Mucosa of descending colon (tissue), 3 donors: ENCODE results near the gene IQCB1. TPM values are rescaled to one million over a fixed set of nuclear protein-coding genes. Genes with fewer than 3 reads are reported as not detected.
"Not testable (repeated sequence)": the region's sequence is repeated elsewhere in the genome, so short reads cannot be mapped to it uniquely, and the experiment has no call there.

Experiments
- ATAC-seq: fragments of 200-7000 bp; cut with Tn5 transposase; one replicate; pipeline ENCODE4 v1.9.1; 2020; ENCODE audit warnings: mild to moderate bottlenecking, moderate library complexity
- DNase-seq, 3 donors: peaks; one replicate each; pipeline ENCODE4 v3.0.0-alpha.2; 2020
- H3K36me3 ChIP-seq: fragments of 200-600 bp; one replicate; pipeline ENCODE4 v1.8.0; 2021; ENCODE audit warnings: low read depth, mild to moderate bottlenecking
- H3K4me1 ChIP-seq: fragments of 200-600 bp; one replicate; pipeline ENCODE4 v1.8.0; 2021; ENCODE audit warnings: low read depth, mild to moderate bottlenecking
- H3K4me3 ChIP-seq: fragments of 200-600 bp; one replicate; pipeline ENCODE4 v1.8.0; 2021; ENCODE audit warnings: mild to moderate bottlenecking
- H3K9me3 ChIP-seq: fragments of 200-600 bp; one replicate; pipeline ENCODE4 v1.8.0; 2021; ENCODE audit warnings: mild to moderate bottlenecking
- intact Hi-C, 2 donors: fragments of 100-400 bp; cut with DNase I in 1 of 2; cut with micrococcal nuclease in 1 of 2; formaldehyde crosslinking; loops; one replicate each; pipeline versions ENCODE4 v1.11.0 to v1.11.1; 2022; cut with DNase I, micrococcal nuclease
- total RNA-seq, 3 donors: library from RNA; stranded (reverse); fragmentation: NEBNext Ultra II Directional in 2 of 3; extraction: Animal tissue kit (Norgen Biotek cat#: 25700) in 2 of 3; gene quantifications; one replicate each; pipeline versions ENCODE4 v1.2.1 to v1.2.4, GENCODE V29; 2021 to 2023
- TF ChIP-seq, protein P1 (sequence below): fragments of 200-600 bp; IDR thresholded peaks from one replicate; pipeline ENCODE4 v1.8.0; 2022; ENCODE audit warnings: antibody characterized with exemption, mild to moderate bottlenecking
- donor health status: DM: no; HTN: no; CAD: no; lungs with moderate emphysema.
- donor health status: DM: no; HTN: no; CAD: no.
- donor health status: DM: no; HTN: yes; CAD: no.

The IQCB1 gene
- total RNA-seq, 3 donors from 2014 or later, result 14.5 to 25.1 (median 22.2) TPM

DNA sequence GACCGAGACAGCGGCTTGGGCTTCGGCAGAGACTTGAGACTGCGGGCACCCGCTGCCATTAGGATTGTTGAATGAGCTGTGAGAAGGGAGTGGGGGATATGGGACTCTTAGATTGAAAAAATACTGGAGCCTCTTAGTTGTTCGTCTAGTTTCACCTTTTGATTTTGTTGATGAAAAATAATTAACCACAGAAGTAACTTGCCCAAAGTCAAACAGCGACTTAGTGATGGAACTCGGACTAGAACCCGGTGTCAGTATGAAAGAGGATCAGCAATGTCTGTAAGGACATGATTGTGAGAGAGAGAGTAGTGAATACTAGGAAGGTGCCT is 84.8 kb downstream of the IQCB1 start:
- TF ChIP-seq, protein P1, sequence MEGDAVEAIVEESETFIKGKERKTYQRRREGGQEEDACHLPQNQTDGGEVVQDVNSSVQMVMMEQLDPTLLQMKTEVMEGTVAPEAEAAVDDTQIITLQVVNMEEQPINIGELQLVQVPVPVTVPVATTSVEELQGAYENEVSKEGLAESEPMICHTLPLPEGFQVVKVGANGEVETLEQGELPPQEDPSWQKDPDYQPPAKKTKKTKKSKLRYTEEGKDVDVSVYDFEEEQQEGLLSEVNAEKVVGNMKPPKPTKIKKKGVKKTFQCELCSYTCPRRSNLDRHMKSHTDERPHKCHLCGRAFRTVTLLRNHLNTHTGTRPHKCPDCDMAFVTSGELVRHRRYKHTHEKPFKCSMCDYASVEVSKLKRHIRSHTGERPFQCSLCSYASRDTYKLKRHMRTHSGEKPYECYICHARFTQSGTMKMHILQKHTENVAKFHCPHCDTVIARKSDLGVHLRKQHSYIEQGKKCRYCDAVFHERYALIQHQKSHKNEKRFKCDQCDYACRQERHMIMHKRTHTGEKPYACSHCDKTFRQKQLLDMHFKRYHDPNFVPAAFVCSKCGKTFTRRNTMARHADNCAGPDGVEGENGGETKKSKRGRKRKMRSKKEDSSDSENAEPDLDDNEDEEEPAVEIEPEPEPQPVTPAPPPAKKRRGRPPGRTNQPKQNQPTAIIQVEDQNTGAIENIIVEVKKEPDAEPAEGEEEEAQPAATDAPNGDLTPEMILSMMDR, result no peak
- DNase-seq (no peak), ATAC-seq (no peak)
- intact Hi-C loops, result no loop called here
- Histone ChIP-seq H3K4me1 (peaks cover 21% of the 10 kb centered on the region), H3K9me3 (no peaks in the 10 kb centered on the region), H3K4me3 (peak overlapping the region; percentile 62), H3K36me3 (no peaks in the 10 kb centered on the region)

DNA sequence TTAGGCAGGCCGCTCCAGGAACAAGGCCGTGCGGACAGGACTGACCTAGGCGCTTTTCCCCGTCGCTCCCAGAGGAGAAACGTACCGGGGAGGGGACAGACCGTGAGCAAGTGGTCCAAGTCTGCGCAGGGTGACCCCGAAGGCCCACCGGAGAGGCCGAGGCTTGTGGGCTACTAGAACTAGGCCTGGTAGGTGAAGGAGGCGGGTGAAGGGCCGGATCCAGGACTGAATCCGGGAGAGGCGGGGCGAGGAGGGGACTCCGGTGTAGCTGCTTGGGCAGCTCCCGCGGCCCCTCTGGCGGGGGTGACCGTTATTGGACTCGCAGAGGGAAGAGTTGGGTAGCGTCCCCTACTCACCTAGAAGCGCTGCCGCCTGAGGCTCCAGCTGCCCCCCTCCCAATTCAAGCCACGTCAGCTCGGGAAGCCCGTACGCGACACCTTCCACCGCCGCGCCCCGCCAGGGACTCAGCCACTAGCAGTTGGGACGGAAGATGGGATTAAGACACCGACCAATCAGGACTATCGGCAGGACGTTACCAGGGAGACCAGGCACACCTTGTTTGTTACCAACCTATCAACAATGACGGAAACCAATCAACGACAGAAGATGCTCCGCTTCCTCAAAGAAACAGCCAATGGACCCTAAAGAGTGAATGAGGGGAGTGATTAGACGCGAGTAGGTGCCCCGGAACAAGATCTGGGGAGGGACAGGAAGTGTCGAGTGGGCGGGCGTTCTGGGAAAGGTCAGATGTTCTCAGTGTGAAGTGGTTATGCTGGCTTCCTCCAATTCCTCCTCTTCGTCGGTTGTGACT is 85.4 kb downstream of the IQCB1 start, which contains the start of gene GOLGB1:
TSS of gene GOLGB1 (minus strand) at position 466 of the 811 bp plus-strand sequence. CDS start 18,770 bp downstream, outside the sequence.
- TF ChIP-seq, protein P1, result no peak
- Histone ChIP-seq H3K36me3 (no peaks in the 10 kb centered on the region), H3K9me3 (no peaks in the 10 kb centered on the region), H3K4me3 (peak within 1 kb of the TSS; percentile 62), H3K4me1 (peaks cover 21% of the 10 kb centered on the region)
- peak; percentile 97 for ATAC-seq
- intact Hi-C loops, result no loop called here
- DNase-seq, result peak; percentile 93 to 97 (median 95)

DNA sequence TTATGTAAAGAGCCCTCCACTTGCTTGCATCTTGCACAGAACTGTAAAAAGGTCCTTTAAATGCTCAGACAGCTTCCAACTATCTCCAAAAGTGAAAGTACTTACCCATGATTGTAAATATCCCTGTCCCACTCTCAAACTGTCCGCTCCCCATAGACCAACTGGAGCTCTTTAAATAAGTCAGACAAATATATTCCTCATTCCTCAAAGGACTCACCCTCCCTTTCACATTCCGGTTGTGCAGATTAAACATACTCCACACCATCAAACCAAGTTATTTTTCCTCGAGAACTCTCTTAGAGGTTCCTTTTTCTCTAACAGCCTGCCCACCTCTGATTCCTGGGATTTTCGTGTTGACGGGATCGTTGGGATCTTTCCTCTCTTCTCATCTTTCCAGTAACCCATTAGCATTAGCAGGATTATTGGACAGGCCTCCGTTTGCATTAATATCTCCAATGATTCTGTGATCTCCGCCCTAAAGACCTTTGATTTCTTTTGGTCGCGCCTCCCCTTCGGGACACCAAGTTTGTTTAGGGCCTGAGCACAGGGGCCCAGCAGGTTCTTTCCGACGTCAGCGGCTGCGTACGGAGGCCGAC is 86.1 kb downstream of the IQCB1 start:
- no peaks in the 10 kb centered on the region for H3K9me3 ChIP-seq
- ATAC-seq, result peak; percentile 77
- H3K4me1 ChIP-seq, result peaks cover 21% of the 10 kb centered on the region
- H3K4me3 ChIP-seq, result peak overlapping the region; percentile 62
- H3K36me3 ChIP-seq, result no peaks in the 10 kb centered on the region
- intact Hi-C loops, result no loop called here
- peak in 1 of 3 donors; percentile 82 for DNase-seq
- TF ChIP-seq, protein P1, result no peak

DNA sequence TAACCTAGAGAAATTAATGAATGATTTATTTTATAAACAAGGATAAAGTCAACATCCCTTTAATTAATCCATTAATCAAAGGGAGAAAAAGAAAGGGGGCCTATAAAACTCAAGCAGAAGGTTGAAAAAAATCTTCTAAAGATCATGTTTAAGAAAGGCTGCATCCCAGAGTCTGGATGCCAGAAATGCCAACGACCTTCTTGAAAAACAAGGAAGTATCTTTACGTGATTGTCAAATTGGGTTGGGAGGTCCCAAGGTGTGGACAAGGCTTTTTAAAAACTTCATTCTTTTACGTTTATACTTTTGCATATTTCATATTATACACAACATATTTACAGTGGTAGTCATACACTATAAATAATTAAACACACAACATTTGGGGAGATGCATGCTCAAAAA is 86.9 kb downstream of the IQCB1 start:
- DNase-seq (no peak), ATAC-seq (no peak)
- Histone ChIP-seq H3K36me3 (no peaks in the 10 kb centered on the region), H3K9me3 (no peaks in the 10 kb centered on the region), H3K4me3 (no peak overlapping the region), H3K4me1 (peaks cover 21% of the 10 kb centered on the region)
- TF ChIP-seq, protein P1, result no peak
- intact Hi-C loops, result no loop called here

DNA sequence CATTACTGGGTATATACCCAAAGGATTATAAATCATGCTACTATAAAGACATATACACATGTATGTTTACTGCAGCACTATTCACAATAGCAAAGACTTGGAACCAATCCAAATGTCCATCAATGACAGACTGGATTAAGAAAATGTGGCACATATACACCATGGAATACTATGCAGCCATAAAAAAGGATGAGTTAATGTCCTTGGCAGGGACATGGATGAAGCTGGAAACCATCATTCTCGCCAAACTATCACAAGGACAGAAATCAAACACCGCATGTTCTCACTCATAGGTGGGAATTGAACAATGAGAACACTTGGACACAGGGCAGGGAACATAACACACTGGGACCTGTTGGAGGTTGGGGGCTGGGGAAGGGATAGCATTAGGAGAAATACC is 91.8 kb downstream of the IQCB1 start:
- intact Hi-C loops, H3K36me3 ChIP-seq, H3K4me3 ChIP-seq, DNase-seq, ATAC-seq, H3K9me3 ChIP-seq: not testable (repeated sequence)
- H3K4me1 ChIP-seq, result peaks cover 18% of the 10 kb centered on the region

DNA sequence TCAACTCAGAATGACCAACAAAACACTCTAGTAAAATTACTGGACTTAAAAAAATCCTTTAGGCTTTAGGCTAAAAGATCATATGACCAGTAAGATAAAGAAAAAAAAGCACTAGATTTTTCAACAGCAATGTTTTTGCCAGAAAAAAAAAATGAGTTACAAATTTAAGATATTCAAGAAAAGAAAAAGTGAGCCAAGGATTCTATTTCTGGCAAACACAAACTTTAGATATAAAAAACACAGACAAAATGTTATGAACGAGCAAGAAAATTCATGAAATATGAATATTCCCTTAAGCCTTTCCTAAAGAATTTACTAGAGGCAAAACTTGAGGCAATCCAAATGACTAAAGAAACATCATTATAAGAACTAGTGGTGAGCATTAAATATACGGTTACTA is 94.0 kb downstream of the IQCB1 start:
- H3K9me3 ChIP-seq, result no peaks in the 10 kb centered on the region
- H3K36me3 ChIP-seq, result no peaks in the 10 kb centered on the region
- ATAC-seq (no peak), DNase-seq (no peak)
- TF ChIP-seq, protein P1, result no peak
- no peak overlapping the region for H3K4me3 ChIP-seq
- peaks cover 3% of the 10 kb centered on the region for H3K4me1 ChIP-seq
- intact Hi-C loops, result no loop called here
